ENCODE results near the gene DRD5.
A peak's percentile ranks its signal among the peaks of the same experiment; 100 is the strongest.
"Not testable (repeated sequence)": the region's sequence is repeated elsewhere in the genome, so short reads cannot be mapped to it uniquely, and the experiment has no call there.

Gene DRD5

GRCh38 chr4:9773471-9773870 lies 8.0 kb upstream of the DRD5 start:
- H3K4me3 ChIP-seq (ENCODE audit: low read depth, low read length): no peak overlapping the region
- TF ChIP-seq POLR2A (IDR thresholded peaks at IDR 0.05; ENCODE audit: extremely low read depth, insufficient read length) (no peak), CTCF (IDR thresholded peaks at IDR 0.05; ENCODE audit: low read depth, low read length) (no peak), MYC (IDR thresholded peaks at IDR 0.05; ENCODE audit: low read depth, low read length) (no peak)
- TF ChIP-seq, protein P1, sequence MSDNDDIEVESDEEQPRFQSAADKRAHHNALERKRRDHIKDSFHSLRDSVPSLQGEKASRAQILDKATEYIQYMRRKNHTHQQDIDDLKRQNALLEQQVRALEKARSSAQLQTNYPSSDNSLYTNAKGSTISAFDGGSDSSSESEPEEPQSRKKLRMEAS (IDR thresholded peaks at IDR 0.05; ENCODE audit: low read depth, low read length): no peak
- DNase-seq (ENCODE audit: low read depth): no peak

- no peak overlapping the region for H3K4me3 ChIP-seq (ENCODE audit: low read depth, low read length)
- DNase-seq (ENCODE audit: low read depth): no peak
- TF ChIP-seq MYC (IDR thresholded peaks at IDR 0.05; ENCODE audit: low read depth, low read length) (no peak), POLR2A (IDR thresholded peaks at IDR 0.05; ENCODE audit: extremely low read depth, insufficient read length) (no peak), CTCF (IDR thresholded peaks at IDR 0.05; ENCODE audit: low read depth, low read length) (no peak)
- TF ChIP-seq, protein P1 (IDR thresholded peaks at IDR 0.05; ENCODE audit: low read depth, low read length): no peak
These were observed 652 bp downstream of the DRD5 start for GRCh38 chr4:9782136-9782436.

DNA sequence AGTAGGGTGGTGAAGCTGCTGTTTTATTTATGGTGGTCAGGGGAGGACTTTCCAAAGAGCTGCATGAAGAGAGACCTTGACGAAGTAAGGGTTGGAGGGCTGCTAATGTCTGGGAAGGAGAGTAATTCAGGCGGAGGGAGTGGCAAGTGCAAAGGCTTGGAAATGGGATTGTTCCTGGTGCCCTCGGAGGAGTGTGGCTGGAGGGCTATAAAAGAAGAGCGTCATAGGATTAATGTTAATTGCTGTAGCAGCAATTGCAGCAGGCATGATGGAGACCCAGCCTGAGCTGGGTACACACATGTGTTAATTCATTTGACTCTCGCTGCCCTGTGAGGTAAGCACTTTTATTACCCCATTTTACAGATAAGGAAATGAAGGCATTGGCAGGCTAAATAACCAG lies 4.5 kb downstream of the DRD5 start:
- H3K4me3 ChIP-seq (ENCODE audit: low read depth, low read length); DNase-seq (ENCODE audit: low read depth): not testable (repeated sequence)

- H3K4me3 ChIP-seq (ENCODE audit: low read depth, low read length): no peak overlapping the region
- no peak for TF ChIP-seq MYC (IDR thresholded peaks at IDR 0.05; ENCODE audit: low read depth, low read length)
- TF ChIP-seq, protein P1 (IDR thresholded peaks at IDR 0.05; ENCODE audit: low read depth, low read length): no peak
- no peak for TF ChIP-seq CTCF (IDR thresholded peaks at IDR 0.05; ENCODE audit: low read depth, low read length)
- TF ChIP-seq POLR2A (IDR thresholded peaks at IDR 0.05; ENCODE audit: extremely low read depth, insufficient read length): no peak
- no peak for DNase-seq (ENCODE audit: low read depth)
These were observed 10.9 kb downstream of the DRD5 start for GRCh38 chr4:9792381-9792780.

DNA sequence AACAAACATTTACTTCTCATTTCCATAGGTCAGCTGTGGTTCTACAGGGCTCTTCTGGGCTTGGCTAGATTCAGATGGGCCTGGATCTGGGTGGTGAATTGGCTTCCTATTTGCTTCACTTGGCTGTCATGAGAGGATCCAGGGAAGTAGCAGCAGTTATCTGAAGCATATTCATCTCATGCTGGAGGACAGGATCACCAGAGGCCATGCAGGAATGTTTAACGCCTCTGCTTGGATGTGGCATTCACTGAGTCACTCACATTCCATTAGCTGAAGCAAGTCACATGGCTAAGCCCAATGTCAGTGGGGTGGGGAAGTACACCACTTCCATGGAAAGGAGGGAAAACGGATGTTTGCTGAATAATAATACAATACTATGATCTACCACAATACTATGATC lies 15.2 kb downstream of the DRD5 start:
- not testable (repeated sequence) for H3K4me3 ChIP-seq (ENCODE audit: low read depth, low read length); DNase-seq (ENCODE audit: low read depth)

GRCh38 chr4:9800848-9801247 lies 19.4 kb downstream of the DRD5 start:
- DNase-seq (ENCODE audit: low read depth): no peak

GRCh38 chr4:9804918-9805317 lies 23.5 kb downstream of the DRD5 start:
- DNase-seq (ENCODE audit: low read depth): no peak
- H3K4me3 ChIP-seq (ENCODE audit: low read depth, low read length): no peak overlapping the region
- no peak for TF ChIP-seq POLR2A (IDR thresholded peaks at IDR 0.05; ENCODE audit: extremely low read depth, insufficient read length)
- TF ChIP-seq CTCF (IDR thresholded peaks at IDR 0.05; ENCODE audit: low read depth, low read length): no peak
- TF ChIP-seq MYC (IDR thresholded peaks at IDR 0.05; ENCODE audit: low read depth, low read length): no peak
- TF ChIP-seq, protein P1 (IDR thresholded peaks at IDR 0.05; ENCODE audit: low read depth, low read length): no peak

More at GRCh38 chr4:9800848-9801247, 19.4 kb downstream of the DRD5 start:
- TF ChIP-seq, protein P1 (IDR thresholded peaks at IDR 0.05; ENCODE audit: low read depth, low read length): peak; percentile 34
- no peak for TF ChIP-seq MYC (IDR thresholded peaks at IDR 0.05; ENCODE audit: low read depth, low read length)
- H3K4me3 ChIP-seq (ENCODE audit: low read depth, low read length): no peak overlapping the region
